ENCODE data around the gene SDR39U1. TPM values are rescaled to one million over a fixed set of nuclear protein-coding genes. Genes with fewer than 3 reads are reported as not detected.
"Not testable (repeated sequence)": the region's sequence is repeated elsewhere in the genome, so short reads cannot be mapped to it uniquely, and the experiment has no call there.

Gene SDR39U1
- total RNA-seq, 3 donors from 2014 or later: 43.3 to 64.1 (median 47.1) TPM

DNA sequence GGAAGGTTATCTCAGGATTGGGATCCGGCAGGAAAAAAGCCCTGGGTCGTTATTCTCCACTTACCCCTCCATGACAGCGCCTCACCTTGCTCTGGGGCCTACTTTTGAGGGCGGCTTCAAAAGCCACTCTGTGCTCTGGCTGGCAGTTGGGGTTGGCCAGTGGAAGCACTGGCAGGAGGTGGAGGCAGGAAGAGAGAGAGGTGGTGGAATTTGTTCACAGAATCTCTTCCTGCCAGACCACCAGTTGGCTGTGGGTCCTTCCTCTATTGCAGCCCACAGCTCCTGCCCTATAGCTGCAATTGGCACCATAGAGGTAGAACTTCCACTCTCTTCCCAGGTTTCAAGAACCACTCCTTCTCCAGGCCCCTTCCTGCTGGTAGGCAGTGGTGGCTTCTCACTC is 32.7 kb upstream of the SDR39U1 start:
- TF ChIP-seq, protein P1, sequence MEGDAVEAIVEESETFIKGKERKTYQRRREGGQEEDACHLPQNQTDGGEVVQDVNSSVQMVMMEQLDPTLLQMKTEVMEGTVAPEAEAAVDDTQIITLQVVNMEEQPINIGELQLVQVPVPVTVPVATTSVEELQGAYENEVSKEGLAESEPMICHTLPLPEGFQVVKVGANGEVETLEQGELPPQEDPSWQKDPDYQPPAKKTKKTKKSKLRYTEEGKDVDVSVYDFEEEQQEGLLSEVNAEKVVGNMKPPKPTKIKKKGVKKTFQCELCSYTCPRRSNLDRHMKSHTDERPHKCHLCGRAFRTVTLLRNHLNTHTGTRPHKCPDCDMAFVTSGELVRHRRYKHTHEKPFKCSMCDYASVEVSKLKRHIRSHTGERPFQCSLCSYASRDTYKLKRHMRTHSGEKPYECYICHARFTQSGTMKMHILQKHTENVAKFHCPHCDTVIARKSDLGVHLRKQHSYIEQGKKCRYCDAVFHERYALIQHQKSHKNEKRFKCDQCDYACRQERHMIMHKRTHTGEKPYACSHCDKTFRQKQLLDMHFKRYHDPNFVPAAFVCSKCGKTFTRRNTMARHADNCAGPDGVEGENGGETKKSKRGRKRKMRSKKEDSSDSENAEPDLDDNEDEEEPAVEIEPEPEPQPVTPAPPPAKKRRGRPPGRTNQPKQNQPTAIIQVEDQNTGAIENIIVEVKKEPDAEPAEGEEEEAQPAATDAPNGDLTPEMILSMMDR (IDR thresholded peaks at IDR 0.05): no peak

DNA sequence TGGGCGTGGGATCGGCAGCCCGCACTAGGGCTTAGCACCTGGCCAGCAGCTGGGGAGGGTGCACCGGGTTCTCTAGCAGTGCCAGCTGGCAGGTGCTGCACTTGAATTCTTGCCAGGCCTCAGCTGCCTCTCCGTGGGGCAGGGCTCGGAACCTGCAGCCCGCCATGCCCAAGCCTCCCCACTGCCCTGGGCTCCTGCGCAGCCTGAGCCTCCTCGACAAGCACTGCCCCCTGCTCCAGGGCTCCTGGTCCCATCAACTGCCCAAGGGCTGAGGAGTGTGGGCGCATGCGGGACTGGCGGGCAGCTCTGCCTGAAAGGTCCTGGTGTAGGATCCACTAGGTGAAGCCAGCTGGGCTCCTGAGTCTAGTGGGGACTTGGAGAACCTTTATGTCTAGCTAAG is 30.6 kb upstream of the SDR39U1 start:
- intact Hi-C loops (cut with DNase I, micrococcal nuclease): no loop called here
- TF ChIP-seq, protein P1 (IDR thresholded peaks at IDR 0.05): no peak
- Histone ChIP-seq H3K4me3 (no peak overlapping the region), H3K9me3 (no peaks in the 10 kb centered on the region), H3K4me1 (ENCODE audit: low read depth) (no peaks in the 10 kb centered on the region), H3K36me3 (ENCODE audit: low read depth) (no peaks in the 10 kb centered on the region)
- DNase-seq (no peak), ATAC-seq (no peak)

More for the DNA sequence above, 32.7 kb upstream of the SDR39U1 start:
- no peak for DNase-seq
- no peaks in the 10 kb centered on the region for H3K4me1 ChIP-seq (ENCODE audit: low read depth)
- H3K36me3 ChIP-seq (ENCODE audit: low read depth): no peaks in the 10 kb centered on the region
- intact Hi-C loops (cut with DNase I, micrococcal nuclease): no loop called here
- H3K4me3 ChIP-seq: no peak overlapping the region
- no peaks in the 10 kb centered on the region for H3K9me3 ChIP-seq
- ATAC-seq: no peak

DNA sequence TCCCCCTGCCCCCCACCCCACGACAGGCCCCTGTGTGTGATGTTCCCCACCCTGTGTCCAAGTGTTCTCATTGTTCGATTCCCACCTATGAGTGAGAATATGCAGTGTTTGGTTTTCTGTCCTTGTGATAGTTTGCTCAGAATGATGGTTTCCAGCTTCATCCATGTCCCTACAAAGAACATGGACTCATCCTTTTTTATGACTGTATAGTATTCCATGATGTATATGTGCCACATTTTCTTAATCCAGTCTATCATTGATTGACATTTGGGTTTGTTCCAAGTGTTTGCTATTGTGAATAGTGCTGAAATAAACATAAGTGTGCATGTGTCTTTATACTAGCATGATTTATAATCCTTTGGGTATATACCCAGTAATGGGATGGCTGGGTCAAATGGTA is 27.9 kb upstream of the SDR39U1 start:
- not testable (repeated sequence) for H3K4me1 ChIP-seq (ENCODE audit: low read depth); ATAC-seq

DNA sequence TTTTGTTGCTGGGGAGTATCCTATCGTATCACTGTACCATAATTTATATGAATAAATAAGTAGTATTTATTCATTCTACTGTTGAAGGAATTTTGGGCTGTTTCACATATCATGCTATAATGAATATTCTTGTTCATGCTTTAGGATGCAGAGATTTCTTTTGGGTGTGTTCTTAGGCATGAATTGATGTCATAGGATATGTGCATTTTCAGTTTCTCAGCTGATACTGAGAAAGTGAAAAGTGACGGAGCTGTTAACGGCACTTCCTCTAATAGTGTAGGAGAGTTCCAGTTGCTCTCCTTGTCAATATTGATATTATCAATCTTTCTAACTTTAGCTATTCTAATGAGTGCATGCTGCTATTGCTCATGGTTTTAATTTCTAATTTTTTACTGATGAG is 23.2 kb upstream of the SDR39U1 start:
- no peaks in the 10 kb centered on the region for H3K36me3 ChIP-seq (ENCODE audit: low read depth)
- ATAC-seq: no peak
- H3K4me3 ChIP-seq: no peak overlapping the region
- peaks cover 8% of the 10 kb centered on the region for H3K4me1 ChIP-seq (ENCODE audit: low read depth)
- no peaks in the 10 kb centered on the region for H3K9me3 ChIP-seq
- no peak for DNase-seq
- intact Hi-C loops (cut with DNase I, micrococcal nuclease): no loop called here
- TF ChIP-seq, protein P1 (IDR thresholded peaks at IDR 0.05): no peak

More for the DNA sequence above, 27.9 kb upstream of the SDR39U1 start:
- intact Hi-C loops (cut with DNase I, micrococcal nuclease); H3K9me3 ChIP-seq; DNase-seq; H3K36me3 ChIP-seq (ENCODE audit: low read depth); H3K4me3 ChIP-seq: not testable (repeated sequence)

DNA sequence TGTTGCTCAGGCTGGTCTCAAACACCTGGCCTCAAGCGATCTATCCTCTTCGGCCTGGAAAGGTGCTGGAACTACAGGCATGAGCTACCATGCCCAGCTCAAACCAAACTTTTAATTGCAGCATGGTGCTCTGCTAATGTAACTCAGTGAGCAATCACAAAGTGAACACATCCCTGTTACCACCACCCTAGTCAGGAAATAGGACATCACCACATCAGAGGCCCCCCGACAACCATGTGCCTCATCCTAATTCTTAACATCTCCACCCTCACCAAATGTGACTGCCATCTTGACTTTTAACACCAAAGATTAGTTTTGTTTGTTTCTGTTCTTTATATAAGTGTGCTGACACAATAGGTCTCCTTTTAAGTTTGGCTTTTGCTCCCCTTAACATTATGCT is 22.8 kb upstream of the SDR39U1 start:
- no peaks in the 10 kb centered on the region for H3K36me3 ChIP-seq (ENCODE audit: low read depth)
- no peak overlapping the region for H3K4me3 ChIP-seq
- H3K4me1 ChIP-seq (ENCODE audit: low read depth): peaks cover 8% of the 10 kb centered on the region
- TF ChIP-seq, protein P1 (IDR thresholded peaks at IDR 0.05): no peak
- H3K9me3 ChIP-seq: no peaks in the 10 kb centered on the region
- ATAC-seq (no peak), DNase-seq (no peak)
- intact Hi-C loops (cut with DNase I, micrococcal nuclease): no loop called here

DNA sequence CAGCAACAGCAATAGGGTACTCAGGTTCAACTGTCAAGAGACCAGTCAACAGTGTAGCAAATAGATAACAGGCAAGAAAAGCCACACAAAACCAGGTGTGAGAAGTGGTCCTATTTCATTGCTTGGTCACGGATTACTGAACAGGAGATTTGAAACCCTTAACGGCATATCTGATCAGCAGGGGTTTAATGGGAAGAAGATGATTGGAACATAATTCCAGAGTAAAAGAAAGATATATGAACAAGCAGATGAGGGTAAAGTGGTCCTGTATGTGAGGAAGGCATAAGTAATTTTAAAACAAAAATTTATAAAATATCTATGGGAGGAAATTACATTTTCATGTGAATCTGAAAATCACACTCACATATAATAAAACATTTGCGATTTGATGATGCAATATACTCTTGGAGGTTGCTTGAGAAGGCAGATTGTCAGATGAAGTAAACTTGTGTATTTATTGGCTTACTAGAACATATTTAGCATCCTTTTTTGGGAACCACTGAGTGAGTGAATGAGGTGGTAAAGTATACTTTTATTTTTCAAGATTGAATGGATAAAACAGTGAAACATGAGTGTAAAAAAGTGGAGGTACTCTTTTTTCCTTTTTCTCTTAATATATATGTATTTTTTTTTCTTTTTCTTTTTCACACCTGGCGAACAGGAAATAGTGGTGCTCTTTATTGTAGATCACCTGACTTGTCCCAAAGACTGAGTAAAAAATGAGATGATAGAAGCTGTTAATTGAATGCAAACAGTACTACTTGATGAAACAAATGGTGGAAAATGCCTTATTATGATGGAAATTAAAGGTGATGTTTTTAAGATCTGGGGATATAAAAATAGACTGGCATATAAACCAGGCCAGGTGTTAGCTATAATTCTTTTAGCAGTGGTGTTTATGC is 21.6 kb upstream of the SDR39U1 start:
- Histone ChIP-seq H3K4me1 (ENCODE audit: low read depth) (peaks cover 8% of the 10 kb centered on the region), H3K36me3 (ENCODE audit: low read depth) (no peaks in the 10 kb centered on the region), H3K4me3 (no peak overlapping the region), H3K9me3 (no peaks in the 10 kb centered on the region)
- no peak for DNase-seq
- TF ChIP-seq, protein P1 (IDR thresholded peaks at IDR 0.05): no peak
- ATAC-seq: no peak
- intact Hi-C loops (cut with DNase I, micrococcal nuclease): no loop called here

All from mucosa of descending colon (tissue), 3 donors.